IPS-NIHi7 (cell line): Measurements from ENCODE around the gene ITSN2.

Experiments used
- DNase-seq: peaks from one replicate; pipeline ENCODE4 v3.0.0; 2012; ENCODE audit warnings: mixed read lengths; ENCODE audit errors: extremely low spot score

The ITSN2 gene

DNA sequence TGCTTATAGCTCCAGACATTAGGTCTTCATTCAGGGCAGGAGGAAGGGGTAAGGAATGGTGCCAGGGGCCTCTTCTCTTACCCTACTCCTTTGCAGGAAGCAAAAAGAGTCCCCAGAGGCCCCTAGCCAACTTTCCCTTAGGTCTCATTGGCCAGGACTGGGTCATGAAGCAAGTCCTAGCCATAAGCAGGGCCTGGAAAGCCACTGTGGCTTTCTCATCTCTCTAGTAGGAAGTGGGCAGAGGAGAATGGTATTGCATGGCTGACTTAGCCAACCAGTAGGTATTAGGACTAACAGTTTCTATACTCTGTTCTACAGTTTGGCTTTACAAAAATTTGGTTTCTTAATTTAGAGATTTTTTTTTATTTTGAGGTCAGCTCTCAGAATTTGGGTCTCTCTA lies 180.7 kb downstream of the ITSN2 start:
- no peak for DNase-seq

DNA sequence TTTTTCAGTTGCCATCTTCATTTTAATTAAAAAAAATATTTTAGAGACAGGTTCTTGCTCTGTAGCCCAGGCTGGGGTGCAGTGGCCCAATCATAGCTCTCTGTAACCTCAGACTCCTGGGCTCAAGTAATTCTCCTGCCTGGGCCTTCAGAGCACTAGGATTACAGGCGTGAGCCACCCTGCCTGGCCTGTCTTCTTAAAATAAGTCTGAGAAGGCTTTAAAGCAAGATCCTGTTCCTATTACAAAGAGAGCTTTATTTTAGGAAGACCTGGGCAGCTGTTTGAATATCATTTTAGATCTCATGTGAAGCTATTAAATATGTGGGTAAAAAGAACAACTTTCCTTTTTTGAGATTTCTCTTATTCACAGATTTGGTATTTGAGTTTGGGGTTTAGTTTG lies 184.0 kb downstream of the ITSN2 start:
- DNase-seq = no peak

DNA sequence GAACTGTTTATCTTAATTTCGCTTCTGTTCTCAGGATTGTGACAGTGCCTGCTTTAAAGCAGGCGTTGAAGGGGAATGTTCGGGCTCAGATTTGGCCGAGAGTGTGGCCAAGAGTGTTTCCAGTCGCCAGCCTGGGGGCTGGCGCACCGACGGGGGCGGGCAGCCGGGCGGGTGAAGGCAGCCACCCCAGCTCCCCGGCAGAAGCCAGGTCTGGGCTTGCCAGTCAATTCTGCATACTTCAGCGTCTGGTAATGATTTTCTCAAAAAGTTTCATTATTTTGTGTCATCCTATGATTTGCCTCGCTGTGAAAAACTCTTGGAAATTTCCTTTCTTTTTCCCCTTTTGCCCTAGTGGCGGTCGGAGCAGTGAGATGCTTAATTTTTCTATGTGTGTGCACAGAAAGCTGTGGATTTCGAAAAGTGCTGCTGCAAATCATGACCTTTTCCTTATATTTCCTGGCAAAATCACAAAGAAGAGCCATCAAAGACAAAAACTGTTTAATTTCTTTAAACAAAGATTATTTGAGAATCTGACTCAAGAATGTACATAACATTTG lies 184.6 kb downstream of the ITSN2 start:
- no peak for DNase-seq

DNA sequence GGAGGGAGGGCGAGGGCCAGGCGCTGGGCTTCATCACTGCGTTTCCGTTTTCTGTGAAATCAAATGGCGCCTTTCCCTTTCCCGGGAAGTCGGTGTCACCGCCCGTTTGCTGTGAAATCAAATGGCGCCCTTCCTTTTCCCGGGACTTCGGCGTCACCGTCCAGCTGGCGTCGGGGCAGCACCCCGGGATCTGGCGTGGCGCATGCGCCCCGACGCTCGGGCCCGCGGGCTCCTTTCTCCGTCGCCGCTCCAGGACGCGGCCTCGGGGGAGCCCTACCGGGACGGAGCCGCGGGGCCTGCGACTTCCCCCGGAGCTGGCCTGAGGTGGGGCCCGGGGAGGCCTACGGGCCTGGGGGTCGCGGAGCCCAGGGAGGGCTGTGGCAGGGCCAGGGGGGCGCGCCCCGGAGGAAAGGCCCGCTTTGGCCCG lies 185.5 kb downstream of the ITSN2 start, which contains the start of gene FAM228A:
FAM228A (plus strand) TSS at position 203 of the 427 bp plus-strand sequence. CDS start 428 bp downstream, outside the sequence.
- DNase-seq = no peak

DNA sequence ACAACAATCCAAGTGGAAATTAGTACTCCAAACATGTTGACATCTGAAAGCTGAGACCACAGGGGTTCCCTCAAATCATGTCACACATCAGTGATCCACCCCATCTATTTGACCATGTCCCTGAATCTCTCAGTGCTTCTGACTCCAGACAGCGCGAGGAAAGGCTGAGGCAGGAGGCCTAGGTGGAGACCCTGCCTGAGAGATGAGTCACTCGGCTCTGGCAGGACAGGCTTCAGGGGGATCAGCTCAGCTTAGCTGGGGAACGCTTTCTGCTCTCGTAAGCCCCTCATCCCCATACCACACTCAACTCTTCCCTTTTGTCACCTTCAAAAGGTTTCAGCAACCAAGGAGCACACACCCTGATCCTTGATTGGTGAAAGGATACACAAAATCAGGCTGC lies 191.3 kb downstream of the ITSN2 start:
- no peak for DNase-seq

DNA sequence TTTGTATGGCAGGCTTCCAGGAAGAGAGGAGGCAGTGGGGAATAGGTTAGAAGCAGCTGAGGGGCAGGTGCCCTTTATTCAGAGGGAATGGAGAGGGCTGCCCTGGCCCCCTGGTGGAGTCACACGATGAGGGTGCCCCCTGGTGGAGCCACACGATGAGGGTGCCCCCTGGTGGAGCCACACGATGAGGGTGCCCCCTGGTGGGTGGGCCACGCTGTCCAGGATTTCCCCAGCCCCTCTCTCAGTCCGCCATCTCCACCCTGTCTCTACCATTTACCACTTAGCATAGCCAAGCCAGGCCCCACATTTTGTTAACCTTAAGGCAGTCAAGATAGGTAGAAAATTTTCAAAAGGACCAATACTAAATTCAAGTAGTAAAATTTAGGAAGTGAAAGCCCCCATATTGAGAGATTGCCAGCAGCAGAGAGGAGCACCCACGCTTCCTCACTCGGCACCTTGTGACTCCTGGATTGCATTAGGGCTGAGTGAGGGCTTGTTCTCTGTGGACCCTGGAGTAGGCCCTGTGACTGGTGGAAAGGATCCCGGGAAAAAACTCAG lies 195.8 kb downstream of the ITSN2 start:
- DNase-seq = peak; percentile 75

DNA sequence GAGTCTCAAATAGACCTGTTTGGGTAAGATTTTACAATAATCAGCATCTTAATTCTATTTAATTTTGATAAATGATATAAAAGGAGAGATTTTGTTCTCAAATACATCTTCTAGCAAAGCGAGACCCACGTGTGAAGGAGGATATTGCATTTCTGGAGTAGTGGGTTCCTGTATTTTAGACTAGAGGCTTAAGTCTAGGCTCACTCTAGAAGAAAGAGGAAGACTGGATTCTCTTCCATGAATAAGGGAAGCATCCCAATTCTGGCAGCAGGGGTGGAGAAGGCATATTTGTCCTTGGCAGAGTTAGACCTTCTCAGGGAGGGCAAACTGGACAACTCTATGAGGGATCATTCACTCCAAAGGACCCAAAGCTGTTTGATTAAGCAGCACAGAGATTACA lies 196.7 kb downstream of the ITSN2 start:
- no peak for DNase-seq

DNA sequence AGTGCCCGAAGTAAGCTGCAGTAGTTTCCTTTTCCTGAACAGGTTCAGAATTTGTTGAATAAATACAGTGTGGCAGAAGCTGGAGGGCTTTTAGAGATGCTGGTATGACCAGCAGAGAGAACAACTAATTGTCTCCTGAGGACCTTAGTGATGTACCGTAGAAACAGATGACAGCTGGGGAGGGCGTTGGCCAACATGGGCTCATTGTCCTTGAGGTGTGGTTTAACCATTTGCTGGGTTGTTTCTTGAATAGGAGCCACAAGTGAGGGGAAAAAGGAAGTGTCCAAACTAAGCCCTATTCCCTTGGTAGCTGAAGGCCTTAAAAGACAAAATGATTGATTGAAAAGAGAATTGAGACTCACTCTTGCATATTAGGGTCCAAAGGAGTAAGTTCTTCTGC lies 197.2 kb downstream of the ITSN2 start:
- no peak for DNase-seq

DNA sequence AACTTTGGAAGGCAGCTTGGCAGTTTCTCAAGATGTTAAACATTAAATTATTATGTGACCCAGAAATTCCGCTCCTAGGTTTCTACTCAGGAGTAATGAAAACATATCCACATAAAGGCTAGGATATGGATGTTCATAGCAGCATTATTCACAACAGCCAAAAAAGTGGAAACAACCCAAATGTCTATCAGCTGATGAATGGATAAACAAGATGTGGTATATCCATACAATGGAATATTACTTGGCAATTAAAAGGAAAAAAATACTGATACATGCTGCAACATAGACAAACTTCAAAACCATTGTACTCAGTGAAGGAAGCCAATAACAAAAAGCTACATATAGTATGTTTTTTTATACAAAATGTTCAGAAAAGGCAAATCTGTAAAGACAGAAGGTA lies 197.8 kb downstream of the ITSN2 start:
- DNase-seq = no peak

DNA sequence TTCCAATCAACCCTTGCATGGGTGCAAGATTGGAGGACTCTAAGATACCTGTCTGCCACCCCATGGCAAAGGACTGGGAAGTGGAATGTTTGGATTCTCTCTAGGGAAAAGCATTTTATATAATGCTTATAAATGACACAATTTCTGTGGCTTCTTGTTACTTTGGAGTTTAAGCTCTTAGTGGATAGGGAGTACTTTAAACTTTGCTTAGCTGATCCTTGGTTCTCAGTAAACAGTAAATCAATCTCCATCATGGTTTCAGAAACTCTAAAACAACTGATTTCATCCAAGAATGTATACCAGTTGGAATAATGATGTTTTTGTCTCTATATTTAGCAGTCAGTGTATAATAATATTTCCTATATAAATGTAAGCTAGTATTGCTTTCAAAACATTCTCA lies 199.6 kb downstream of the ITSN2 start:
- no peak for DNase-seq

DNA sequence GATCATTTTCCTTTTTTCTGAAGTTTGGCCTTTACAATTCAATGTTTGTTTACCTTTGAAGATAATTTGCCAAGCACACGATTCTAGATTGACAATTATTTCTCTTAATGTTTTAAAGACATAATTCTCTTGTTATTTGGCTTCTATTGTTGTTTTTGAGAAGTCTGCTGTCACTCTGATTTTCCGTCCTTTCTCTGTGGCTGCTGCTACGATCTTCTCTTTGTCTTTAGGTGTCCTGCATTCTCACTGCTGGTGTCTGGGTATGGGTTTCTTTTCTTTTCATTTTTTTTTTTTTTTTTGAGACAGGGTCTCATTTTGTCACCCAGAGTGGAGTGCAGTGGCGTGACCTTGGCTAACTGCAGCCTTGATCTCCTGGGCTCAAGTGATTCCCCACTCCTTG lies 200.6 kb downstream of the ITSN2 start:
- DNase-seq = no peak

DNA sequence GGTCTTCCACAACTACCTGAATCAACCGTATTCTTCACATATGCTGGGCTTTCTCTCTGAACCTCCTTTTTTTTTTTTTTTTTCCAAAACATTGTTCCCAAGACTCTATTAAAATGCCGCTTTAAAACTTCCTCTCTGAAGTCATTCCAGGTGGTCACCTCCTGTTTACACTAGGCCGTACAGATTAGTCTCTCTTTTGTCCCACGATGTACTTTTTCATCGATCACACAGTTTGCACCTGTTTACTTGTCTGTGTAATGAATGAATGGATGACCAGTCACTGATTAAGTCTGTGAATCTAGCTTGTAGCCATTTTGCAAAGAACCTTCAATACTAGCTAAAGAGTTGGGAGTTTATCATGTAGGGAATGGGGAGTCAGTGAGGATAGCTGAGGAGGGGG lies 202.2 kb downstream of the ITSN2 start:
- DNase-seq = no peak

DNA sequence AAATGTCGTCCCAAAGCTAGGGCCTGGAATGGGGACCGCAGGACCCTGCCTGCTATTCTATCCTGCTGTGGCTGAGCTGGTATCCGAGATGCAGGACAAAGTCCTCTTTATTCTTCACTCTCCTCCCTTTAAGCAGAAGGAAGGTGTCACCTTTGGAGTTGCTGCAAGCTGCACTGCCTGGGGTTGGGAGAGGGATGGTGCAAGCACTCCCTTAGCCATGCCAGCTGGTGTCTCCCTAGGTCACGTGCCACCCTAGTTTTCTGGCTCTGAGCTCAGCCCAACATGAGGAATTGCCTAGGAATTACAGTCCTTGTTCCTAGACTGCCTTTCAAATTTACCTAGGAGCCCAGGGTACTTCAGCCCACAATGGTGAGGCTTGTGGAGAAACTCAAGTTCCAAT lies 206.9 kb downstream of the ITSN2 start:
- DNase-seq = no peak
